HepG2 (cell line): ENCODE data around the gene ADCYAP1R1. TPM values are rescaled to one million over a fixed set of nuclear protein-coding genes. Genes with fewer than 3 reads are reported as not detected.

Experiments
- ATAC-seq: fragments of 200-7000 bp; cut with Tn5 transposase; 3 replicates; pipeline ENCODE4 v1.9.1; 2020; ENCODE audit warnings: mild to moderate bottlenecking, moderate library complexity
- BruUV-seq: library from RNA; stranded (reverse); fragments of 400-500 nt; replicated peaks from 2 replicates; lab custom pipeline; 2021; lab: Mats Ljungman, UMichigan
- CTCF ChIA-PET: fragments of 300-600 bp; formaldehyde crosslinking; extraction: SDS; loops from one replicate; lab custom pipeline; 2021; ENCODE audit warnings: low total read pairs, inconsistent platforms, low intra/inter-chr PET ratio; lab: Yijun Ruan, JAX
- POLR2A ChIA-PET: fragments of 350-600 bp; sonication (Branson Sonifier 250); formaldehyde crosslinking; loops from one replicate; lab custom pipeline; 2020; ENCODE audit warnings: antibody characterized with exemption, inconsistent platforms; lab: Yijun Ruan, JAX
- DNase-seq: peaks from one replicate; pipeline ENCODE4 v3.0.0-alpha.2; 2015; ENCODE audit warnings: low spot score
- FAIRE-seq: peaks from 3 replicates; lab custom pipeline; 2011; peaks lifted over from hg19 to GRCh38; lab: Jason Lieb, UNC
- H2AFZ ChIP-seq: one replicate; pipeline ENCODE4 v1.6.1; 2011; ENCODE audit warnings: low read length, inconsistent platforms
- H3K27ac ChIP-seq: fragments of 300-600 bp; 3 replicates; pipeline ENCODE4 v1.8.0; 2011; ENCODE audit warnings: mixed run types, mild to moderate bottlenecking, mixed read lengths, low read length, inconsistent platforms; ENCODE audit not compliant: insufficient read depth; ENCODE audit errors: extremely low read length
- H3K27me3 ChIP-seq, 2 experiments: fragments of 200-600 bp in 1 of 2; 2 replicates in 1 of 2; 3 replicates in 1 of 2; pipeline versions ENCODE4 v1.6.0 to v1.8.0; 2011; ENCODE audit warnings: low read length in 2 of 2, mild to moderate bottlenecking in 2 of 2, moderate library complexity in 2 of 2, inconsistent platforms in 1 of 2; ENCODE audit not compliant: insufficient read depth in 2 of 2, control insufficient read depth in 1 of 2
- H3K36me3 ChIP-seq, 2 experiments: fragments of 200-600 bp in 1 of 2; replicated peaks in 1 of 2; 2 replicates in 1 of 2; 3 replicates in 1 of 2; pipeline versions ENCODE4 v1.5.1 to v1.8.0; 2011; ENCODE audit warnings: low read length in 2 of 2, inconsistent platforms in 1 of 2; ENCODE audit not compliant: insufficient read depth in 2 of 2, control insufficient read depth in 1 of 2
- H3K4me1 ChIP-seq: 2 replicates; pipeline ENCODE4 v1.5.1; 2012; ENCODE audit warnings: low read length, inconsistent platforms; ENCODE audit not compliant: insufficient read depth
- H3K4me2 ChIP-seq: 2 replicates; pipeline ENCODE4 v1.6.0; 2011; ENCODE audit warnings: low read depth, low read length, inconsistent platforms
- H3K4me3 ChIP-seq, 3 experiments: fragments of 200-600 bp in 1 of 3; sonication (generic), shearing (Covaris generic) in 1 of 3; replicated peaks in 1 of 3; 2 replicates each; pipeline ENCODE4 v1.5.1; 2011 to 2016; ENCODE audit warnings: low read length in 3 of 3, inconsistent platforms in 2 of 3, low read depth in 2 of 3, mild to moderate bottlenecking in 2 of 3, control low read depth in 1 of 3, mixed read lengths in 1 of 3; ENCODE audit not compliant: insufficient read depth in 1 of 3
- H3K79me2 ChIP-seq: one replicate; pipeline ENCODE4 v1.6.1; 2011; ENCODE audit warnings: low read length, inconsistent platforms; ENCODE audit not compliant: insufficient read depth
- H3K9ac ChIP-seq: 2 replicates; pipeline ENCODE4 v1.6.0; 2011; ENCODE audit warnings: mild to moderate bottlenecking, low read depth, low read length, inconsistent platforms; ENCODE audit not compliant: insufficient read depth
- H3K9me3 ChIP-seq: 2 replicates; pipeline ENCODE4 v1.5.1; 2012; ENCODE audit warnings: mild to moderate bottlenecking, low read length
- H4K20me1 ChIP-seq: 2 replicates; pipeline ENCODE4 v1.6.0; 2011; ENCODE audit warnings: inconsistent platforms, mild to moderate bottlenecking, low read length, moderate library complexity; ENCODE audit not compliant: insufficient read depth
- AGO1 ChIP-seq: fragments of 200-400 bp; formaldehyde crosslinking; IDR thresholded peaks from 2 replicates; pipeline ENCODE4 v1.6.1; 2017; ENCODE audit warnings: mild to moderate bottlenecking, low read depth, low read length, moderate library complexity; ENCODE audit not compliant: poor library complexity, severe bottlenecking
- EED ChIP-seq: sonication (generic); formaldehyde crosslinking; IDR thresholded peaks from 2 replicates; pipeline ENCODE4 v1.5.0; 2020; ENCODE audit warnings: mild to moderate bottlenecking, missing genetic modification reagents
- FOXJ3 ChIP-seq: sonication (generic); formaldehyde crosslinking; IDR thresholded peaks from 2 replicates; pipeline ENCODE4 v1.4.0; 2020; ENCODE audit warnings: missing genetic modification reagents, mild to moderate bottlenecking, borderline replicate concordance
- NFE2L1 ChIP-seq: sonication (generic); formaldehyde crosslinking; IDR thresholded peaks from 2 replicates; pipeline ENCODE4 v1.4.0; 2020; ENCODE audit warnings: missing genetic modification reagents, mild to moderate bottlenecking, borderline replicate concordance
- RBM22 ChIP-seq: fragments of 200-400 bp; formaldehyde crosslinking; optimal IDR thresholded peaks from 2 replicates; pipeline ENCODE3; 2017; ENCODE audit warnings: mild to moderate bottlenecking, low read length, moderate library complexity
- RCOR2 ChIP-seq: IDR thresholded peaks from 2 replicates; pipeline ENCODE4 v1.6.1; 2016; ENCODE audit warnings: missing biosample characterization, missing genetic modification reagents
- SIX4 ChIP-seq: sonication (generic); formaldehyde crosslinking; IDR thresholded peaks from 2 replicates; pipeline ENCODE4 v1.4.0; 2020; ENCODE audit warnings: missing genetic modification reagents
- SP1 ChIP-seq, 2 experiments: fragments of 450-650 bp in 1 of 2; sonication (generic) in 1 of 2; formaldehyde crosslinking in 1 of 2; IDR thresholded peaks; 2 replicates each; pipeline versions ENCODE4 v1.4.0 to v1.6.1; 2016 to 2020; ENCODE audit warnings: missing genetic modification reagents in 1 of 2
- ZNF333 ChIP-seq: sonication (generic); formaldehyde crosslinking; IDR thresholded peaks from 2 replicates; pipeline ENCODE4 v1.4.0; 2020; ENCODE audit warnings: mild to moderate bottlenecking, missing genetic modification reagents, borderline replicate concordance
- ZNF446 ChIP-seq: sonication (generic); formaldehyde crosslinking; IDR thresholded peaks from 2 replicates; pipeline ENCODE4 v1.5.0; 2020; ENCODE audit warnings: mild to moderate bottlenecking, missing genetic modification reagents
- WGBS: methylation state at CpG from one replicate; pipeline ENCODE4 v1.1.6; 2017; ENCODE audit warnings: low lambda C conversion rate; 5-methylcytosine and 5-hydroxymethylcytosine counted together
- in situ Hi-C: cut with HindIII; loops from 2 replicates; pipeline ENCODE4 v1.10.0; 2017; ENCODE audit warnings: low pct_unique_long_range_greater_than_20kb; ENCODE audit not compliant: extremely low pct_ligation_motif_present
- intact Hi-C: fragments of 100-400 bp; cut with micrococcal nuclease; formaldehyde crosslinking; loops from one replicate; pipeline ENCODE4 v1.10.0; 2022; ENCODE audit not compliant: unreplicated experiment
- polyA plus RNA-seq, 8 experiments: library from polyadenylated mRNA; depleted of rRNA in 3 of 8; stranded (reverse) in 7 of 8; unstranded in 1 of 8; fragments of >200 nt; fragmentation: Illumina TruSeq in 4 of 8; extraction: Trizol in 4 of 8; gene quantifications; 2 replicates each; pipeline versions ENCODE4 v1.2.1 to v1.2.3, GENCODE V29; 2011 to 2016; ENCODE audit warnings: low read depth in 4 of 8, missing spikeins in 1 of 8, mixed read lengths in 1 of 8; ENCODE audit not compliant: insufficient read depth in 1 of 8
- total RNA-seq, 5 experiments: library from RNA; depleted of rRNA; stranded (reverse); fragments of >200 nt; fragmentation: Illumina TruSeq; extraction: Trizol; gene quantifications; 2 replicates each; pipeline ENCODE4 v1.2.3, GENCODE V29; 2016; ENCODE audit warnings: low read depth in 1 of 5
- TF ChIP-seq, protein P1 (sequence below): sonication (generic); formaldehyde crosslinking; IDR thresholded peaks from 2 replicates; pipeline ENCODE4 v1.8.0; 2023; ENCODE audit warnings: mild to moderate bottlenecking, missing genetic modification reagents
- TF ChIP-seq, protein P2 (sequence below): sonication (generic); formaldehyde crosslinking; IDR thresholded peaks from 2 replicates; pipeline ENCODE4 v1.8.0; 2022; ENCODE audit warnings: missing genetic modification reagents, mild to moderate bottlenecking, moderate library complexity, borderline replicate concordance
- TF ChIP-seq, protein P3 (sequence below): sonication (generic); formaldehyde crosslinking; IDR thresholded peaks from 2 replicates; pipeline ENCODE4 v1.4.0; 2020; ENCODE audit warnings: missing genetic modification reagents
- TF ChIP-seq, protein P4 (sequence below): sonication (generic); formaldehyde crosslinking; IDR thresholded peaks from 2 replicates; pipeline ENCODE4 v1.5.1; 2020; ENCODE audit warnings: missing genetic modification reagents, mild to moderate bottlenecking, borderline replicate concordance

The ADCYAP1R1 gene
- total and polyA plus RNA-seq, 2 of the 13 experiments (the other 11 are each of a cell fraction or from before 2014, with no cell fraction given), result not detected

DNA sequence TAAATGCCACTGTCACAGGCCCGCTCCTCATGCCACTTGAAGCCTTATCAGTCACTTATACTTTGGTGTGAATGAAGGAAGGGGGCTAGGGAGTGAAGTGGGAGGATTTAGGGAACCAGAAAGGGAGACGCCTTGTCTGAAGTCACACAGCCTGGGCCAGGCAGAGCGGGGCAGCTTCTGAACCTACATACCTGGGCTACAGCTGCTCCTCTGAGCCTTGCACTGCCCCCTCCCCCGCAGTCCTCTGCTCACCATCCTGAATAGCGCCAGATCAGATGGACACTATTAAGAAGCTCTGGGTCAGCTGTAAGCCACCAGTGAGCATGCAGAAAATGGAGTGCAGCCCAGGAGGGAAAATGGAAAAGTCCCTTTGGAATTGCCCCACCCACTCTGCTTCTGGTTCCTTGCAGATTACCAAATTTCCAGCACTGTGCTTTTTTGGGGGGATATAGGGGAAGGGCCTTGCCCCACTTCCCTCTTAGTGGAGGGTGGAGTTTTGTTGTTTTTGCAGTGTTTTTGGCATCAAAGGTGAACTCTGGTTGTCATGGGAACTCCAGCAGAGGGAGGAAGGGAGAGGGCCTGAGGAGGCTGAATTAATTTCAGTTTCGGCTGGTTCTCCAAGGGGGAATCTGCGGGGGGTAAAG lies 35.0 kb upstream of the ADCYAP1R1 start:
- Histone ChIP-seq H3K4me2 (no peak overlapping the region), H4K20me1 (no peaks in the 10 kb centered on the region), H3K9ac (no peak overlapping the region), H3K27me3 (peaks cover 0 to 2% of the 10 kb centered on the region in 2 experiments; a peak in 3 of 5 replicates), H3K9me3 (no peaks in the 10 kb centered on the region), H3K79me2 (no peaks in the 10 kb centered on the region), H3K36me3 (no peaks in the 10 kb centered on the region), H3K4me1 (no peaks in the 10 kb centered on the region), H2AFZ (no peak overlapping the region), H3K27ac (no peak overlapping the region), H3K4me3 (no peak overlapping the region)
- BruUV-seq, result no TSS peak
- DNase-seq (no peak), FAIRE-seq (no peak), ATAC-seq (no peak)
- CTCF ChIA-PET, result no interaction called here
- 8% methylated on average over 4 of the region's 7 CpGs for WGBS
- intact Hi-C loops (no loop called here), in situ Hi-C loops (no loop called here)
- POLR2A ChIA-PET, result no interaction called here
- TF ChIP-seq RBM22, result no peak
- no peak for TF ChIP-seq ZNF333 (CRISPR knock-in tag)
- TF ChIP-seq, protein P1, sequence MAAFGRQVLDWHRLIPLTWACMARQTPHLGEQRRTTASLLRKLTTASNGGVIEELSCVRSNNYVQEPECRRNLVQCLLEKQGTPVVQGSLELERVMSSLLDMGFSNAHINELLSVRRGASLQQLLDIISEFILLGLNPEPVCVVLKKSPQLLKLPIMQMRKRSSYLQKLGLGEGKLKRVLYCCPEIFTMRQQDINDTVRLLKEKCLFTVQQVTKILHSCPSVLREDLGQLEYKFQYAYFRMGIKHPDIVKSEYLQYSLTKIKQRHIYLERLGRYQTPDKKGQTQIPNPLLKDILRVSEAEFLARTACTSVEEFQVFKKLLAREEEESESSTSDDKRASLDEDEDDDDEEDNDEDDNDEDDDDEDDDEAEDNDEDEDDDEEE (CRISPR knock-in tag), result no peak
- no peak for TF ChIP-seq AGO1
- no peak for TF ChIP-seq ZNF446 (CRISPR knock-in tag)
- TF ChIP-seq, protein P2, sequence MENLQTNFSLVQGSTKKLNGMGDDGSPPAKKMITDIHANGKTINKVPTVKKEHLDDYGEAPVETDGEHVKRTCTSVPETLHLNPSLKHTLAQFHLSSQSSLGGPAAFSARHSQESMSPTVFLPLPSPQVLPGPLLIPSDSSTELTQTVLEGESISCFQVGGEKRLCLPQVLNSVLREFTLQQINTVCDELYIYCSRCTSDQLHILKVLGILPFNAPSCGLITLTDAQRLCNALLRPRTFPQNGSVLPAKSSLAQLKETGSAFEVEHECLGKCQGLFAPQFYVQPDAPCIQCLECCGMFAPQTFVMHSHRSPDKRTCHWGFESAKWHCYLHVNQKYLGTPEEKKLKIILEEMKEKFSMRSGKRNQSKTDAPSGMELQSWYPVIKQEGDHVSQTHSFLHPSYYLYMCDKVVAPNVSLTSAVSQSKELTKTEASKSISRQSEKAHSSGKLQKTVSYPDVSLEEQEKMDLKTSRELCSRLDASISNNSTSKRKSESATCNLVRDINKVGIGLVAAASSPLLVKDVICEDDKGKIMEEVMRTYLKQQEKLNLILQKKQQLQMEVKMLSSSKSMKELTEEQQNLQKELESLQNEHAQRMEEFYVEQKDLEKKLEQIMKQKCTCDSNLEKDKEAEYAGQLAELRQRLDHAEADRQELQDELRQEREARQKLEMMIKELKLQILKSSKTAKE (CRISPR knock-in tag), result no peak
- TF ChIP-seq, protein P3, sequence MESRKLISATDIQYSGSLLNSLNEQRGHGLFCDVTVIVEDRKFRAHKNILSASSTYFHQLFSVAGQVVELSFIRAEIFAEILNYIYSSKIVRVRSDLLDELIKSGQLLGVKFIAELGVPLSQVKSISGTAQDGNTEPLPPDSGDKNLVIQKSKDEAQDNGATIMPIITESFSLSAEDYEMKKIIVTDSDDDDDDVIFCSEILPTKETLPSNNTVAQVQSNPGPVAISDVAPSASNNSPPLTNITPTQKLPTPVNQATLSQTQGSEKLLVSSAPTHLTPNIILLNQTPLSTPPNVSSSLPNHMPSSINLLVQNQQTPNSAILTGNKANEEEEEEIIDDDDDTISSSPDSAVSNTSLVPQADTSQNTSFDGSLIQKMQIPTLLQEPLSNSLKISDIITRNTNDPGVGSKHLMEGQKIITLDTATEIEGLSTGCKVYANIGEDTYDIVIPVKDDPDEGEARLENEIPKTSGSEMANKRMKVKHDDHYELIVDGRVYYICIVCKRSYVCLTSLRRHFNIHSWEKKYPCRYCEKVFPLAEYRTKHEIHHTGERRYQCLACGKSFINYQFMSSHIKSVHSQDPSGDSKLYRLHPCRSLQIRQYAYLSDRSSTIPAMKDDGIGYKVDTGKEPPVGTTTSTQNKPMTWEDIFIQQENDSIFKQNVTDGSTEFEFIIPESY, result no peak
- TF ChIP-seq, protein P4, sequence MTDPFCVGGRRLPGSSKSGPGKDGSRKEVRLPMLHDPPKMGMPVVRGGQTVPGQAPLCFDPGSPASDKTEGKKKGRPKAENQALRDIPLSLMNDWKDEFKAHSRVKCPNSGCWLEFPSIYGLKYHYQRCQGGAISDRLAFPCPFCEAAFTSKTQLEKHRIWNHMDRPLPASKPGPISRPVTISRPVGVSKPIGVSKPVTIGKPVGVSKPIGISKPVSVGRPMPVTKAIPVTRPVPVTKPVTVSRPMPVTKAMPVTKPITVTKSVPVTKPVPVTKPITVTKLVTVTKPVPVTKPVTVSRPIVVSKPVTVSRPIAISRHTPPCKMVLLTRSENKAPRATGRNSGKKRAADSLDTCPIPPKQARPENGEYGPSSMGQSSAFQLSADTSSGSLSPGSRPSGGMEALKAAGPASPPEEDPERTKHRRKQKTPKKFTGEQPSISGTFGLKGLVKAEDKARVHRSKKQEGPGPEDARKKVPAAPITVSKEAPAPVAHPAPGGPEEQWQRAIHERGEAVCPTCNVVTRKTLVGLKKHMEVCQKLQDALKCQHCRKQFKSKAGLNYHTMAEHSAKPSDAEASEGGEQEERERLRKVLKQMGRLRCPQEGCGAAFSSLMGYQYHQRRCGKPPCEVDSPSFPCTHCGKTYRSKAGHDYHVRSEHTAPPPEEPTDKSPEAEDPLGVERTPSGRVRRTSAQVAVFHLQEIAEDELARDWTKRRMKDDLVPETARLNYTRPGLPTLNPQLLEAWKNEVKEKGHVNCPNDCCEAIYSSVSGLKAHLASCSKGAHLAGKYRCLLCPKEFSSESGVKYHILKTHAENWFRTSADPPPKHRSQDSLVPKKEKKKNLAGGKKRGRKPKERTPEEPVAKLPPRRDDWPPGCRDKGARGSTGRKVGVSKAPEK, result no peak
- no peak for TF ChIP-seq EED
- no peak for TF ChIP-seq RCOR2
- no peak for TF ChIP-seq SIX4
- no peak for TF ChIP-seq NFE2L1 (CRISPR knock-in tag)
- TF ChIP-seq FOXJ3 (CRISPR knock-in tag), result no peak
- no peak for TF ChIP-seq SP1 (IDR thresholded peaks at IDR 0.05)
- no peak for TF ChIP-seq SP1 (CRISPR knock-in tag; IDR thresholded peaks at IDR 0.05)
